ENCODE measurements around the gene NCKIPSD. TPM values are rescaled to one million over a fixed set of nuclear protein-coding genes. Genes with fewer than 3 reads are reported as not detected.
A peak's percentile ranks its signal among the peaks of the same experiment; 100 is the strongest.

NCKIPSD gene
- total RNA-seq, 1 experiment from 2014 or later = 26.9 TPM

- H3K27ac Mint-ChIP-seq (ENCODE audit: unreplicated experiment) = no peak overlapping the region
- no TSS peak for BruUV-seq (replicated peaks)
- no peak overlapping the region for H3K4me3 Mint-ChIP-seq (ENCODE audit: low read depth, unreplicated experiment)
- no peak for TF ChIP-seq CTCF (IDR thresholded peaks at IDR 0.05; ENCODE audit: unreplicated experiment)
- intact Hi-C loops (cut with micrococcal nuclease; ENCODE audit: unreplicated experiment) = no loop called here
- peak; percentile 9 for DNase-seq
- H3K9me3 Mint-ChIP-seq (ENCODE audit: low read depth, unreplicated experiment) = no peaks in the 10 kb centered on the region
- no peaks in the 10 kb centered on the region for H3K27me3 Mint-ChIP-seq (ENCODE audit: unreplicated experiment)
- CTCF ChIA-PET = no interaction called here
- peaks cover 12% of the 10 kb centered on the region for H3K4me1 Mint-ChIP-seq (ENCODE audit: low read depth, unreplicated experiment)
- H3K36me3 Mint-ChIP-seq (ENCODE audit: insufficient read depth, unreplicated experiment) = peaks cover 57% of the 10 kb centered on the region
Observed at GRCh38 chr3:48652923-48653715, 32.6 kb downstream of the NCKIPSD start.

- no peak for TF ChIP-seq CTCF (IDR thresholded peaks at IDR 0.05; ENCODE audit: unreplicated experiment)
- CTCF ChIA-PET = interaction anchor here (0.5 kb wide), 1 partner anchor 12 kb away, joined by 6 read pairs; no protein-coding TSS in a partner anchor
- no peak for DNase-seq
- Mint-ChIP-seq H3K9me3 (ENCODE audit: low read depth, unreplicated experiment) (no peaks in the 10 kb centered on the region), H3K36me3 (ENCODE audit: insufficient read depth, unreplicated experiment) (peaks cover 46% of the 10 kb centered on the region), H3K27ac (ENCODE audit: unreplicated experiment) (no peak overlapping the region), H3K4me3 (ENCODE audit: low read depth, unreplicated experiment) (no peak overlapping the region), H3K4me1 (ENCODE audit: low read depth, unreplicated experiment) (peaks cover 12% of the 10 kb centered on the region), H3K27me3 (ENCODE audit: unreplicated experiment) (no peaks in the 10 kb centered on the region)
- intact Hi-C loops (cut with micrococcal nuclease; ENCODE audit: unreplicated experiment) = no loop called here
- BruUV-seq (replicated peaks) = no TSS peak
Observed at GRCh38 chr3:48651771-48652170, 33.9 kb downstream of the NCKIPSD start.

- Mint-ChIP-seq H3K27ac (ENCODE audit: unreplicated experiment) (no peak overlapping the region), H3K4me3 (ENCODE audit: low read depth, unreplicated experiment) (no peak overlapping the region), H3K36me3 (ENCODE audit: insufficient read depth, unreplicated experiment) (peaks cover 47% of the 10 kb centered on the region), H3K4me1 (ENCODE audit: low read depth, unreplicated experiment) (peaks cover 12% of the 10 kb centered on the region), H3K27me3 (ENCODE audit: unreplicated experiment) (no peaks in the 10 kb centered on the region), H3K9me3 (ENCODE audit: low read depth, unreplicated experiment) (no peaks in the 10 kb centered on the region)
- no peak for TF ChIP-seq CTCF (IDR thresholded peaks at IDR 0.05; ENCODE audit: unreplicated experiment)
- intact Hi-C loops (cut with micrococcal nuclease; ENCODE audit: unreplicated experiment) = no loop called here
- BruUV-seq (replicated peaks) = no TSS peak
- CTCF ChIA-PET = no interaction called here
- DNase-seq = no peak
Observed at GRCh38 chr3:48650723-48651122, 35.0 kb downstream of the NCKIPSD start.

- H3K4me3 Mint-ChIP-seq (ENCODE audit: low read depth, unreplicated experiment) = no peak overlapping the region
- no TSS peak for BruUV-seq (replicated peaks)
Observed at GRCh38 chr3:48648188-48648850, 37.4 kb downstream of the NCKIPSD start.

More at GRCh38 chr3:48648188-48648850, 37.4 kb downstream of the NCKIPSD start:
- Mint-ChIP-seq H3K4me1 (ENCODE audit: low read depth, unreplicated experiment) (peaks cover 9% of the 10 kb centered on the region), H3K27me3 (ENCODE audit: unreplicated experiment) (no peaks in the 10 kb centered on the region), H3K27ac (ENCODE audit: unreplicated experiment) (no peak overlapping the region), H3K36me3 (ENCODE audit: insufficient read depth, unreplicated experiment) (peaks cover 41% of the 10 kb centered on the region), H3K9me3 (ENCODE audit: low read depth, unreplicated experiment) (no peaks in the 10 kb centered on the region)
- TF ChIP-seq CTCF (IDR thresholded peaks at IDR 0.05; ENCODE audit: unreplicated experiment) = no peak
- CTCF ChIA-PET = no interaction called here
- intact Hi-C loops (cut with micrococcal nuclease; ENCODE audit: unreplicated experiment) = no loop called here
- no peak for DNase-seq

Data from Calu3 (cell line).